ENCODE data around the gene CDK2.

DNA sequence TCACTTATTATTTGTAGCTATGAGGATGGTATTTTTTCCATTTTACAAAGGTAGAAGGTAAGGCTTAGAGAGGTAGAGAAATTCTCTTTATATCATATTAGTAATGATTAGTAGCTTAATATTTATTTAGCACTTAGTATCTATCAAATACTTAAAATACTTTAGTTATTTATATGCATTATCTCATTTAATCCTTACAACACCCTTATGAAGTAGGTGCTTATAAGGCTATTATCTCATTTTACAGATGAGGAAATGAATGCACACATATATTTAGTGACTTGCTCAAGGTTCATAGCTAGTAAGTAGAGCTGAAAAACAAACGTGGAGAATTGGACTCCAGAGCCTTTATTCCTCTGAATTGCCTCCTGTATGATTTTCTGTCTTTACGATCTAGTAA lies 18.2 kb downstream of the CDK2 start:
- TF ChIP-seq POLR2A (IDR thresholded peaks at IDR 0.05) (no peak), CTCF (IDR thresholded peaks at IDR 0.05) (no peak)

Data from stomach (tissue), 4 donors.